Keratinocyte (primary cell): ENCODE results near the gene DENND4C. TPM values are rescaled to one million over a fixed set of nuclear protein-coding genes. Genes with fewer than 3 reads are reported as not detected.
"Not testable (repeated sequence)": the region's sequence is repeated elsewhere in the genome, so short reads cannot be mapped to it uniquely, and the experiment has no call there.

Experiments used
- DNase-seq: peaks from one replicate; pipeline ENCODE4 v3.0.0-alpha.2; 2011; ENCODE audit warnings: low read depth, missing footprints, low spot score
- FAIRE-seq: peaks from 2 replicates; lab custom pipeline; 2011; peaks lifted over from hg19 to GRCh38; lab: Jason Lieb, UNC
- H2AFZ ChIP-seq: 2 replicates; pipeline ENCODE4 v1.6.0; 2012; ENCODE audit warnings: low read length, control low read depth, inconsistent platforms; ENCODE audit not compliant: control insufficient read depth
- H3K27ac ChIP-seq: 2 replicates; pipeline ENCODE4 v1.5.1; 2011; ENCODE audit warnings: low read length; ENCODE audit not compliant: control insufficient read depth, insufficient read depth
- H3K27me3 ChIP-seq: 3 replicates; pipeline ENCODE4 v1.6.0; 2011; ENCODE audit warnings: low read length; ENCODE audit not compliant: control insufficient read depth, insufficient read depth; ENCODE audit errors: extremely low read depth
- H3K36me3 ChIP-seq, 2 experiments: 2 replicates in 1 of 2; 3 replicates in 1 of 2; pipeline ENCODE4 v1.5.1; 2011; ENCODE audit warnings: low read length in 2 of 2, mild to moderate bottlenecking in 1 of 2; ENCODE audit not compliant: control insufficient read depth in 2 of 2, insufficient read depth in 2 of 2; ENCODE audit errors: extremely low read depth in 1 of 2
- H3K4me1 ChIP-seq: 3 replicates; pipeline ENCODE4 v1.5.1; 2011; ENCODE audit warnings: low read length; ENCODE audit not compliant: control insufficient read depth, insufficient read depth; ENCODE audit errors: extremely low read depth
- H3K4me2 ChIP-seq: 3 replicates; pipeline ENCODE4 v1.6.0; 2011; ENCODE audit warnings: low read depth, low read length; ENCODE audit not compliant: control insufficient read depth, insufficient read depth; ENCODE audit errors: extremely low read depth
- H3K4me3 ChIP-seq, 3 experiments: fragments of 200-600 bp in 1 of 3; sonication (generic) in 1 of 3; 2 replicates in 2 of 3; 3 replicates in 1 of 3; pipeline ENCODE4 v1.5.1; 2011 to 2016; ENCODE audit warnings: low read length in 3 of 3, mild to moderate bottlenecking in 3 of 3, control low read depth in 2 of 3, inconsistent platforms in 1 of 3, low read depth in 1 of 3, mixed read lengths in 1 of 3, mixed run types in 1 of 3, moderate library complexity in 1 of 3; ENCODE audit not compliant: control insufficient read depth in 2 of 3, insufficient read depth in 2 of 3; ENCODE audit errors: extremely low read depth in 1 of 3
- H3K79me2 ChIP-seq: 2 replicates; pipeline ENCODE4 v1.6.0; 2012; ENCODE audit warnings: low read length; ENCODE audit not compliant: control insufficient read depth, insufficient read depth
- H3K9ac ChIP-seq: 3 replicates; pipeline ENCODE4 v1.6.0; 2011; ENCODE audit warnings: low read length; ENCODE audit not compliant: control insufficient read depth, insufficient read depth; ENCODE audit errors: extremely low read depth
- H3K9me1 ChIP-seq: 3 replicates; pipeline ENCODE4 v1.6.0; 2011; ENCODE audit warnings: low read length; ENCODE audit not compliant: control insufficient read depth, insufficient read depth; ENCODE audit errors: extremely low read depth
- H3K9me3 ChIP-seq: 2 replicates; pipeline ENCODE4 v1.5.1; 2012; ENCODE audit warnings: low read depth, low read length; ENCODE audit not compliant: control insufficient read depth
- H4K20me1 ChIP-seq: 3 replicates; pipeline ENCODE4 v1.6.0; 2011; ENCODE audit warnings: low read length; ENCODE audit not compliant: control insufficient read depth, insufficient read depth; ENCODE audit errors: extremely low read depth
- CTCF ChIP-seq, 3 experiments: IDR thresholded peaks in 1 of 3; conservative IDR thresholded peaks in 1 of 3; optimal IDR thresholded peaks in 1 of 3; 2 replicates in 2 of 3; 3 replicates in 1 of 3; pipeline versions ENCODE3 to v1.5.1; 2011; ENCODE audit warnings: low read length in 3 of 3, mild to moderate bottlenecking in 3 of 3, moderate library complexity in 2 of 3, control low read depth in 1 of 3, inconsistent platforms in 1 of 3; ENCODE audit not compliant: insufficient read depth in 2 of 3; ENCODE audit errors: extremely low read depth in 1 of 3
- EZH2 ChIP-seq: IDR thresholded peaks from one replicate; pipeline ENCODE4 v1.6.1; 2012; ENCODE audit warnings: inconsistent platforms, mild to moderate bottlenecking, low read length, moderate library complexity
- dilution Hi-C: fragments of 300-500 bp; cut with MboI; formaldehyde crosslinking; loops from one replicate; pipeline ENCODE4 v1.7.0; 2020; ENCODE audit warnings: low sequenced_read_pairs; ENCODE audit not compliant: extremely low pct_ligation_motif_present
- polyA plus RNA-seq, 5 experiments: library from polyadenylated mRNA; depleted of rRNA in 3 of 5; stranded (reverse) in 3 of 5; stranded (forward) in 1 of 5; unstranded in 1 of 5; fragments of >200 nt; gene quantifications; 1 replicate in 1 of 5; 2 replicates in 3 of 5; 3 replicates in 1 of 5; pipeline versions ENCODE4 v1.2.1 to v1.2.3, GENCODE V29; 2011 to 2012; ENCODE audit warnings: missing spikeins in 2 of 5, low read depth in 1 of 5, low replicate concordance in 1 of 5

The DENND4C gene
- polyA plus RNA-seq, 1 donor (not counting 4 experiments of a cell fraction or from before 2014, with no cell fraction given), result 25.6 TPM

GRCh38 chr9:19410594-19410993 lies 180.1 kb downstream of the DENND4C start:
- no peaks in the 10 kb centered on the region for H3K9me1 ChIP-seq
- dilution Hi-C loops, result no loop called here
- FAIRE-seq (no peak), DNase-seq (no peak)
- H3K27ac ChIP-seq, result no peak overlapping the region
- no peaks in the 10 kb centered on the region for H3K27me3 ChIP-seq
- no peak overlapping the region for H3K4me2 ChIP-seq
- H3K4me1 ChIP-seq, result peaks cover 14% of the 10 kb centered on the region
- no peaks in the 10 kb centered on the region for H3K9me3 ChIP-seq
- no peaks in the 10 kb centered on the region for H4K20me1 ChIP-seq
- H3K9ac ChIP-seq, result no peak overlapping the region
- no peak overlapping the region for H2AFZ ChIP-seq
- H3K79me2 ChIP-seq, result no peaks in the 10 kb centered on the region
- no peaks in the 10 kb centered on the region for H3K36me3 ChIP-seq
- H3K4me3 ChIP-seq, result no peak overlapping the region
- TF ChIP-seq EZH2 (no peak), CTCF (optimal IDR thresholded peaks at IDR 0.05 in 1 of 3, IDR thresholded peaks at IDR 0.05 in 1 of 3, conservative IDR thresholded peaks at IDR 0.05 in 1 of 3; ENCODE audit: extremely low read depth in 1 of 3, insufficient read depth in 2 of 3, low read length in 3 of 3) (no peak)

- Histone ChIP-seq H3K27ac (no peak overlapping the region), H3K4me3 (no peak overlapping the region), H4K20me1 (no peaks in the 10 kb centered on the region), H3K79me2 (no peaks in the 10 kb centered on the region), H3K36me3 (no peaks in the 10 kb centered on the region), H3K27me3 (no peaks in the 10 kb centered on the region), H3K9ac (no peak overlapping the region), H3K4me1 (peaks cover 14% of the 10 kb centered on the region), H3K9me1 (no peaks in the 10 kb centered on the region), H3K9me3 (no peaks in the 10 kb centered on the region), H3K4me2 (no peak overlapping the region), H2AFZ (no peak overlapping the region)
- FAIRE-seq (no peak), DNase-seq (no peak)
- dilution Hi-C loops, result no loop called here
- TF ChIP-seq EZH2 (no peak), CTCF (optimal IDR thresholded peaks at IDR 0.05 in 1 of 3, IDR thresholded peaks at IDR 0.05 in 1 of 3, conservative IDR thresholded peaks at IDR 0.05 in 1 of 3; ENCODE audit: extremely low read depth in 1 of 3, insufficient read depth in 2 of 3, low read length in 3 of 3) (no peak)
Measured at GRCh38 chr9:19411316-19411715, 180.8 kb downstream of the DENND4C start.

GRCh38 chr9:19413456-19413855 lies 183.0 kb downstream of the DENND4C start:
- H3K4me2 ChIP-seq, H3K27ac ChIP-seq, dilution Hi-C loops, H3K9me3 ChIP-seq, H3K36me3 ChIP-seq, H3K4me3 ChIP-seq, FAIRE-seq, H3K27me3 ChIP-seq, DNase-seq, H3K9me1 ChIP-seq, H2AFZ ChIP-seq, H3K9ac ChIP-seq, H4K20me1 ChIP-seq, H3K79me2 ChIP-seq: not testable (repeated sequence)
- H3K4me1 ChIP-seq, result peaks cover 14% of the 10 kb centered on the region
